ENCODE measurements around the gene DYNLL1.
A peak's percentile ranks its signal among the peaks of the same experiment; 100 is the strongest.

DYNLL1 gene

DNA sequence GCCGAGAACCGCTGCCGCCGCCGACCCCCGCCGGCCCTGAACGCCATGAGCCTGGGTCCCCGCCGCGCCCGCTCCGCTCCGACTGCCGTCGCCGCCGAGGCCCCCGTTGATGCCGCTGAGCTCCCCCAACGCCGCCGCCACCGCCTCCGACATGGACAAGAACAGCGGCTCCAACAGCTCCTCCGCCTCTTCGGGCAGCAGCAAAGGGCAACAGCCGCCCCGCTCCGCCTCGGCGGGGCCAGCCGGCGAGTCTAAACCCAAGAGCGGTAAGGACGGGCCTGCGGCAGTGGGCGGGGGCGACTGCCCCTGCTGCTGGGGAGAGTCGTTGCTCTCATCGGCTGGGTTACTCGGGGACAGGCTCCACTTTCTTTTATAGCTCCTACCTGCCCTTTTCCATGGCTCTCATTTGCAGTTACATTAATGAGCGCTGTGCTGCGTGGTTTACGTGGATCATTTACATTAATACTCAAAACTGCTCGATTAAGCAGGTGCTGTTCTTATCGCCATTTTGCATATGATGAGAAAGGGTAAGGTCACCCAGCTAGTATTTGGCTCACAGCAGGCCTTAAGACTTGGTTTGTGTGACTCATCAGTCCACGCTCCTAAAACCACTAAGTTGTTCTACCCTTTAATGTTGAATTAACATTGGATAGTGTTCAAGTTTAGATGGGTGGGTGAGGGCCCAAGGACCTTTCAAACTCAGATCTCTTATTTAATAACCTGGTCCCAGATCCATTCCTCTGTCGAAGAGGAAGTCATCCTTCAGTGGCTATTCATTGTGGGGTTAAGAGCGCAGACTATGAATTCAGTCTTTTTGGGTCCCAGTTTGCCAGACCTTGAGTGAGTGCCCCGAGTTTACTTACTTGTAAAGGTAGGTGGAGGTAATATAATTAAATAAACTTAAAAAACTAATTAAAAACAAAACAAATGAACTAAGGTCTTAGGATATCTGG lies 39.1 kb downstream of the DYNLL1 start:
- TF ChIP-seq, protein P1, sequence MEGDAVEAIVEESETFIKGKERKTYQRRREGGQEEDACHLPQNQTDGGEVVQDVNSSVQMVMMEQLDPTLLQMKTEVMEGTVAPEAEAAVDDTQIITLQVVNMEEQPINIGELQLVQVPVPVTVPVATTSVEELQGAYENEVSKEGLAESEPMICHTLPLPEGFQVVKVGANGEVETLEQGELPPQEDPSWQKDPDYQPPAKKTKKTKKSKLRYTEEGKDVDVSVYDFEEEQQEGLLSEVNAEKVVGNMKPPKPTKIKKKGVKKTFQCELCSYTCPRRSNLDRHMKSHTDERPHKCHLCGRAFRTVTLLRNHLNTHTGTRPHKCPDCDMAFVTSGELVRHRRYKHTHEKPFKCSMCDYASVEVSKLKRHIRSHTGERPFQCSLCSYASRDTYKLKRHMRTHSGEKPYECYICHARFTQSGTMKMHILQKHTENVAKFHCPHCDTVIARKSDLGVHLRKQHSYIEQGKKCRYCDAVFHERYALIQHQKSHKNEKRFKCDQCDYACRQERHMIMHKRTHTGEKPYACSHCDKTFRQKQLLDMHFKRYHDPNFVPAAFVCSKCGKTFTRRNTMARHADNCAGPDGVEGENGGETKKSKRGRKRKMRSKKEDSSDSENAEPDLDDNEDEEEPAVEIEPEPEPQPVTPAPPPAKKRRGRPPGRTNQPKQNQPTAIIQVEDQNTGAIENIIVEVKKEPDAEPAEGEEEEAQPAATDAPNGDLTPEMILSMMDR (IDR thresholded peaks at IDR 0.05; ENCODE audit: control extremely low read depth, extremely low read depth, low read depth, missing control alignments): no peak
- POLR2A ChIA-PET: interaction anchor here (0.7 to 2.4 kb wide), 3 partner anchors 15 to 66 kb away, joined by 3 to 9 read pairs (median 4); partner anchors contain the start of gene DYNLL1
- peak; percentile 62 for DNase-seq (ENCODE audit: extremely low spot score)
- CTCF ChIA-PET: interaction anchor here (0.8 kb wide), 1 partner anchor 96 kb away, joined by 3 read pairs; no protein-coding TSS in a partner anchor

GRCh38 chr12:120536064-120536791 lies 40.3 kb downstream of the DYNLL1 start:
- ChIA-PET CTCF (interaction anchor here (1.2 to 2.1 kb wide), 3 partner anchors 13 to 47 kb away, joined by 3 to 7 read pairs (median 3); no protein-coding TSS in a partner anchor), POLR2A (interaction anchor here (0.7 to 2.4 kb wide), 2 partner anchors 27 to 40 kb away, joined by 3 to 9 read pairs; partner anchors contain the start of gene DYNLL1)
- TF ChIP-seq, protein P1 (IDR thresholded peaks at IDR 0.05; ENCODE audit: control extremely low read depth, extremely low read depth, low read depth, missing control alignments): no peak
- no peak for DNase-seq (ENCODE audit: extremely low spot score)

DNA sequence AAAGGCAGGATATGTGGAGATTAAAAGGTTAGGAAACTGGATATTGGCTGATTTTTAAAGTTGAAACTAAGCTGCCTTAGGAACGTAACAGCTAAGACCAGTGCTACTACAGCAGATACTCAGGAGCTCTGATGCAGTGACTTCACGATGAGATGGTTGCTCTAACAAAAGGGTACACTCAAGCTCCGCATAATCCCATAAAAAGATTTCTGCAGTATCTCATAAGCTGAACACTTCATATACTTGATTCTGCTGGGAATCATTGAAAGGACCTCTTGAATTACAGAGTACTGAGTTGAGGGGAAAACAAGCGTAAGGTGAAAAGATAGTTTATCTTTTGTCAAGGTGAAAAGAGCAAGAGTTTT lies 41.9 kb downstream of the DYNLL1 start:
- CTCF ChIA-PET: interaction anchor here (0.8 to 2.4 kb wide), 6 partner anchors 12 to 85 kb away, joined by 3 to 7 read pairs (median 5); partner anchors contain the start of gene POP5
- TF ChIP-seq, protein P1 (IDR thresholded peaks at IDR 0.05; ENCODE audit: control extremely low read depth, extremely low read depth, low read depth, missing control alignments): no peak
- no peak for DNase-seq (ENCODE audit: extremely low spot score)
- POLR2A ChIA-PET: interaction anchor here (0.6 to 2.4 kb wide), 3 partner anchors 17 to 307 kb away, joined by 3 to 9 read pairs (median 6); partner anchors contain the start of gene DYNLL1

DNA sequence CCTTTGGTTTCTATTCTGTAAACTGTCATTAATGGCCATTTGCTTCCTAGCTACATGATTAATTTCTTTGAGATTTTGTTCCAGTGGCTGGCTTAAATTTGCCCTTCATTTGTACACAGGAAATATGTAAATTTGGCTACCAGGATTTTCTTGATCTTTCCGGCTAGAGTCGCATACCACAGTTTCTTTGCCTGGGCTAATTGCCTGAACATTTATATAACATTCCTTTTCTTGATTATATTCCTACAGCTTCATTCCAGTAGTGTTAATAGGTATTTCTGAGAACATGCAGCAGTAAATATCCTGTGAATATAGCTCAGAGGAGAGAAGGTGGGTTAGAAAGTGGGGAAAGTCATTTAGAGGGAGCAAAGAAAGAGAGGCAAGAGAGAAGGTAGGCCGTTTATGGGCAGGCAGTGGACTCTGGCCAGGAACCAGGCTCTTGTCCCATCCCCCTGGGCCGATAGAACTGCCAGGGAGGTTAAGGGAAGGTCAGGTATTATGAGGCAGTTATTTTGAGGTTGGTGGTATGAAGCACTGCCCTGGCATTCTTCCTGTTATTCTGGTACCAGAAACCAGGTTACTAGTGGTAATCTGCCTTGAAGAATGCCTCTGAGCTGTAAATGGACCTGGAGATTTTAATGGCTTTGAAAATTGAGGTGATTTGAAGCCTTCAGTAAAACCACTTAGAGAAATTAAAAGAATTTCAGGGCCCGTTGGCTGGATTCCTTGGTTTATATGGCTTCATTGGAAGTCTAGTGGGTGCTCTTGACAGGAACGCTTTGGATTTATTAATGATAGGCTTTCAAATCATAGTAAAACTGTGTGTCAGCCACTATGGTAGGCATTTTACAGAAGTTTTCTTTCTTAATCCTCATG lies 42.6 kb downstream of the DYNLL1 start:
- ChIA-PET CTCF (interaction anchor here (0.8 to 2.4 kb wide), 6 partner anchors 12 to 110 kb away, joined by 3 to 6 read pairs (median 4); partner anchors contain the start of gene POP5), POLR2A (interaction anchor here (0.6 kb wide), 1 partner anchor 17 kb away, joined by 3 read pairs; no protein-coding TSS in a partner anchor)
- TF ChIP-seq, protein P1 (IDR thresholded peaks at IDR 0.05; ENCODE audit: control extremely low read depth, extremely low read depth, low read depth, missing control alignments): no peak
- no peak for DNase-seq (ENCODE audit: extremely low spot score)

DNA sequence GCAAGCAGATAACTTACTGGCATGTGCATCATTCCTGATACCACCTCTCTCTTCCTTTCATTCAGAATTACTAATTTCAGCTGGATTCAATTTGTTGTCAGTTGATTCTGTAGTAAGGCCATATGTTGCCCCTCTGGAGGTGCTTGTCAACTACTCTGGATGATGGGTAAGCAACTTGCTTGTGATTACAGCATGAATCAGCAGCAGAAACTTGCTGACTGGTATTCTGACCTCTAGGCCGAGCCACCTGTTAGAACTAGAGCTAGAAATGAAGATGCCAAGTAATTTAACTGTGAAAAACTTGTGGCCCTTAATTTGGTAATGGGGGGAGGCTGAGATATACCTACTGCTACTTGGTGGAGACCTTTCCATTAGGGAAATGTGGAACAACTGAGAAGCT lies 43.4 kb downstream of the DYNLL1 start:
- POLR2A ChIA-PET: no interaction called here
- CTCF ChIA-PET: interaction anchor here (1.5 to 2.4 kb wide), 3 partner anchors 11 to 109 kb away, joined by 3 to 6 read pairs (median 6); no protein-coding TSS in a partner anchor
- TF ChIP-seq, protein P1 (IDR thresholded peaks at IDR 0.05; ENCODE audit: control extremely low read depth, extremely low read depth, low read depth, missing control alignments): no peak
- no peak for DNase-seq (ENCODE audit: extremely low spot score)
